GM19240 (cell line): ENCODE measurements around the gene ANKRD13C.
"Not testable (repeated sequence)": the region's sequence is repeated elsewhere in the genome, so short reads cannot be mapped to it uniquely, and the experiment has no call there.

Experiments used
- DNase-seq: peaks from one replicate; pipeline ENCODE4 v3.0.0; 2011; ENCODE audit warnings: low spot score; ENCODE audit not compliant: insufficient read length

ANKRD13C gene, protein sequence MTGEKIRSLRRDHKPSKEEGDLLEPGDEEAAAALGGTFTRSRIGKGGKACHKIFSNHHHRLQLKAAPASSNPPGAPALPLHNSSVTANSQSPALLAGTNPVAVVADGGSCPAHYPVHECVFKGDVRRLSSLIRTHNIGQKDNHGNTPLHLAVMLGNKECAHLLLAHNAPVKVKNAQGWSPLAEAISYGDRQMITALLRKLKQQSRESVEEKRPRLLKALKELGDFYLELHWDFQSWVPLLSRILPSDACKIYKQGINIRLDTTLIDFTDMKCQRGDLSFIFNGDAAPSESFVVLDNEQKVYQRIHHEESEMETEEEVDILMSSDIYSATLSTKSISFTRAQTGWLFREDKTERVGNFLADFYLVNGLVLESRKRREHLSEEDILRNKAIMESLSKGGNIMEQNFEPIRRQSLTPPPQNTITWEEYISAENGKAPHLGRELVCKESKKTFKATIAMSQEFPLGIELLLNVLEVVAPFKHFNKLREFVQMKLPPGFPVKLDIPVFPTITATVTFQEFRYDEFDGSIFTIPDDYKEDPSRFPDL

DNA sequence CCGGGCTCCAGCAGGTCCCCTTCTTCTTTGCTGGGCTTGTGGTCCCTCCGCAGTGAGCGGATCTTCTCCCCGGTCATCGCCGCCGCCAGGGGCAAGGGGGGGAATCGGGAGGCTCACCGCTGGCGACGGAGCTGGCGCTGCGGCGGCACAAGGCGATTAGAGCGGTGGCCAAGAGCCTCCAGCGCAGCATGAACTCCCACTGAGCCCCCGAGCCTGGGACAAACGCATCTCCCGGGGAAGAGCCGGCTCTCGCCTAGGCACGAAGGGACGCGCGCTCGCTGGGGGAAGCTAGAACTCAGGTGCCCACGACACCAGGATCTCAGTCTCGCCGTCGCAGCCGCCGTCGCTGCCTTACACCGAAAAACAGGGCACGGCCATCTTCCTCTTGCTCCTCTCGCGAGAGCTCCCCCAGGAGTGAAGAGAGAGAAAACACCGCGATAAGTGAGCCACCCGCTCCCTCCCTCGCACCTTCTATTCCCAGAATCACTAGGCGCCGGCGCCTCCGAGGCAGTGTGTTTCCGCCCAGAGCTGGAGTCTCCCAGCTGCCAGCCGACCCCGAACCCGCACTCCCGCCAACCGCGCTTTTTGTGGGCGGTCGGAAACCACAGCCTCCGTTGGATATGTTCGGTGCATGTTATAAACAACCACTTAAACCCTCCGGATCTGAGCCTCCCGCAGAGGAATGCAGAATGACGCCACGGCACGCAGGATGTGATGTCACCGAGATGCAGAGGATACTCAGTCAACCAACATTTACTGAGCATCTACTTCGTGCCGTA is at the start of gene ANKRD13C:
Gene ANKRD13C, minus strand, starts transcription at position 391 of the 779 bp plus-strand sequence. Its CDS starts 314 bp downstream, at position 77.
- peak; percentile 74 for DNase-seq

DNA sequence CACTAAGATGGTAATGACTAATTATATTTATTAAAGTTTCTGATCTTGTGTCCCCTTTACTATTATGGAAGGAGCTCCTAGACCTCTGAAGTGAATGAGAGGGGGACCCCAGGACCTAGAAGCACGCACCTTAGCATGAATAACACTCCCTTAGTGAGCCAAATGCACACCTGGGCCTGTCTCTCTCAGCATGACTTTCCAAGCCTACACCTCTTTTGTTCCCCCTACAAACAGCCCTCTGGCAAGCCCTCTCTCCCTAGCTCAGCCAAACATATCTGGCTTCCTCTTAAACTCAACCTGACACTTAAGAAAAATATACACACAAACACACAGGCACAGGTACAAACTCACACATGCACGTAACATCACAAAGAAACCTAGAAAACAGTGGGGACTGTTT is 49.2 kb upstream of the ANKRD13C start:
- DNase-seq = no peak

DNA sequence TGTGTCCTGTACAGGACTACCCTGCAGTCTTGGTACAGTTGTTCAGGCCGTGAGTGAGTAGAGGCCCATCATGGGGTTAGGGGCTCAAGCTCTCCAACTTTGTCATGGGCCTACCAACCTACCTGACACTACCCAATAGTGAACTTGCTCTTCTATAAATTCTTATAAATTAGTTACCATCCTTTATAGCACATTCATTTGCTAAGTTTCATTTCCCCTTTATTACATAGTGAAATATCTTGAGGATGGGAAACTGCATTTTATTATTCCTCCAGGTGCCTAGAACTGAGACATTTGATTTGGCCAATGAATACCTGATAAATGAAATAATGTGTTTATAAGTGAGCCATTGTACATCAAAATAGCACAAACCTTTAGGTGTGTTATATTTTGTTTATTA is 47.5 kb upstream of the ANKRD13C start:
- DNase-seq = no peak

DNA sequence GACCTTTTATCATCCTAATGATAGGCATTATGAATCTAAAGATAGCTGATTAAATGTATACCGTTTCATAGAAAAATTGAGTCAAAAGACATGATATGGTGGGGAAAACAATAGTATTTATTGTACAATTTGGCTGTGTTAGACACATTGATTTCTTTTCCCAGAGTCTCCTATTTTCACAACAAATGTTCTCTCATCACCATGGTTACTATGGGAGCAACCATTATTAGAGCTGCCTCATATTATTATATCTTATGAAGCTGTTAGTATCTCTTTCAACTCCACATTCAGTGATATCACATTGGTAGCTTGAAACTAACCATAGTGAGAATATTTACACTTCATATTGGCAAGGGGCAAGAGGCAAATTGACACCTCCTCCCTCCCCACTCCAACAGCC is 45.8 kb upstream of the ANKRD13C start:
- no peak for DNase-seq

DNA sequence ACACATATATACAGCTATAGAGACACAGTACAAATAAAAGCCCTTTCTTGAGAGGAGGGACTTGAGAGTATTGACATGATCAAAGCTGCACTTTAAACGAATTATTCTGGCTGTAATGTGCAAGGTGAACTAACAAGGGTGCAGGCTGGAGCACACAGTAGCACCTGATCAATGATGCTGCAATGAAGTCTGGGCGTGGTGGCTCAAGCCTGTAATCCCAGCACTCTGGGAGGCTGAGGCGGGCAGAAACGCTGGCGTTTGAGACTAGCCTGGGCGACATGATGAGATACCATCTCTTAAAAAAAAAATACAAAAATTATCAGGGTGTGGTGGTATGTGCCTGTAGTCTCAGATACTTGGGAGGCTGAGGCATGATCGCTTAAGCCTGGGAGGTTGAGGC is 42.5 kb upstream of the ANKRD13C start:
- no peak for DNase-seq

DNA sequence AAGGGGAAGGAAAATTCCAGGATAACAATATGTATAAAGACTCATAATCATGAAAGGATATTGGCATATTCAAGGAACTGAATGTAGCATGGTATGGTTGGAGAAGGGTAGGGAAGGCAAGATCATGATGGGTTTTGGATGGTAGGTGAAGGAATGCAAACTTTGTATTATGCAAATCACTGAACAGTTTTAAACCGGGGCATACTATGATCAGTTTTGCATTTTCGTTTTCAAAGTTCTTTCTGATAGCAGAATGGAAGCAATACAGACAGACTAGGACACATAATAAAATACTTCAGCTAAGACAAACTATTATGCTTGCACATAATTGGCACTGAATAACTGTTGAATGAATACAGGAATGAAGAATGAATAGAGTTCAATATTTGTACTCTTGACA is 42.1 kb upstream of the ANKRD13C start:
- DNase-seq = no peak

DNA sequence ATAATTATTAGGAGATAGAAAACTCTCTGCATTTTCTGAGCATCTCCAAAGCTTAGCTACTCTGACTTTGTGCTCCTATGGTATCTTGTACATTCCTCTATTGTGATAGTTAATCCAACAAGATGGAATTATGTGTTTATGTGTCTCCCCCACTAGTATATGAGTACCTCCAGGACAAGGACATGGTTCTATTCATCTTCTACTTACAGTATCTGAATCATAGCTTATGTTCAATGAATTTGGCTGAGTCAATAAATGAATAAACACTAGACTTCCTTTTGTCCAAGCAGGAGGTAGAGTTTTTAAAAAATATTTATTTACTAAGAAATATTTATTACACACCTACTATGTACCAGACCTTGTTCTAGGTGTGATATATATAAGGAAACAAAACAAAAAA is 38.1 kb upstream of the ANKRD13C start:
- DNase-seq = no peak

DNA sequence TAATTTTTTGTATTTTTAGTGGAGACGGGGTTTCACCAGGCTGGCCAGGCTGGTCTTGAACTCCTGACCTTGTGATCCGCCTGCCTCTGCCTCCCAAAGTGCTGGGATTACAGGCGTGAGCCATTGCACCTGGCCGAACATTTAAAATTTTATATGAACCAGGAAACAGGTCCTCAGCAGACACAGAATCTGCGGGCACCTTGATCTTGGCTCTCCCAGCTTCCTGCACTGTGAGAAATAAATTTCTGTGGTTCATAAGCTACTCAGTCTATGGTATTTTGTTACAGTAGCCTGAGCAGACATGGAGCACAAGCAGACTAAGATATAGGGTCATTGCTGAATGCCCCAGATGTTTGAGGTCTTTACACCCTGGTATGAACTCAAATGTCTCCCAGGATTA is 33.0 kb upstream of the ANKRD13C start:
- DNase-seq = no peak

DNA sequence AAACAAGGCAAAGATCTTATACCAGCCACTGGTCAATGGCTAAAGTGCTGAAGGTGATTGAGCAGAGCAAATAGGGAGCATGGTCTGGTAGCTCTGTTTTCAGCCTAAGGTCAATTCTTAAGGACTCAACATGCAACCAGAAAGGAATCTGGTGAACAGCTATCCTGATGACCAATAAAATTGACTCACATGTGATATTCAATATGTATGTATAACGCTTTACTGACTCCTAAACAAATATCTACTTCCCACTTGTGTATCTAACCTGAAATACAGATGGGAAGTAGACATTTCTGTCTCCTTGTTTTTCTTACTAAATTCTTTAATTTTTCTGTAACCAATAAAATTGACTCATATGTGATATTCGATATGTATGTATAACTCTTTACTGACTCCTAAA is 31.6 kb upstream of the ANKRD13C start:
- no peak for DNase-seq

DNA sequence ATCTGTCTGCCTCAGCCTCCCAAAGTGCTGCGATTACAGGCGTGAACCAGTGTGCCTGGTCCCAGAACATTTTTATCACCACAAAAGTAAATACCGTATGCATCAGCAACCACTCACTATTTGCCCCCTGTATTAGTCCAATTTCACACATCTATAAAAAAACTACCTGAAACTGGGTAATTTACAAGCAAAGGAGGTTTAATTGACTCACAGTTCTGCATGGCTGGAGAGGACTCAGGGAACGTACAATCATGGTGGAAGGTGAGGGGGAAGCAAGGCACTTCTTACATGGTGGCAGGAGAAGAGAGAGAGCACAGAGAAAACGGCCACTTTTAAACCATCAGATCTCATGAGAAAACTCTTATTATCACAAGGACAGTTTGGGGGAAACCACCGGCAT is 31.0 kb upstream of the ANKRD13C start:
- no peak for DNase-seq

DNA sequence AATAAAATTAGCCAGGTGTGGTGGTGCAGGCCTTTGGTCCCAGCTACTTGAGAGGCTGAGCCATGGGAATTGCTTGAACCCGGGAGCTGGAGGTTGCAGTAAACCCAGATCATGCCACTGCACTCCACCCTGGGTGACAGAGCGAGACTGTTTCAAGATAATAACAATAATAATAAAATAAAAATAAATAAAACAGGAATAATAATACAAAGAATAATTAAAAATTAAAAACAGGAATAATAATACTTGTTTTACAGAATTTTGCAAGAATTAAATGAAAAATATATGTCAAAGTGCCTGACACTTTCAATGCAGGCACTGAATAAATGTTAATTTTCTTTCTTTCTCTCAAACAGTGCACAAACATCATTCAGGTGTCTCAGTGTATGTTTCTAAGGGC is 30.0 kb upstream of the ANKRD13C start:
- no peak for DNase-seq

DNA sequence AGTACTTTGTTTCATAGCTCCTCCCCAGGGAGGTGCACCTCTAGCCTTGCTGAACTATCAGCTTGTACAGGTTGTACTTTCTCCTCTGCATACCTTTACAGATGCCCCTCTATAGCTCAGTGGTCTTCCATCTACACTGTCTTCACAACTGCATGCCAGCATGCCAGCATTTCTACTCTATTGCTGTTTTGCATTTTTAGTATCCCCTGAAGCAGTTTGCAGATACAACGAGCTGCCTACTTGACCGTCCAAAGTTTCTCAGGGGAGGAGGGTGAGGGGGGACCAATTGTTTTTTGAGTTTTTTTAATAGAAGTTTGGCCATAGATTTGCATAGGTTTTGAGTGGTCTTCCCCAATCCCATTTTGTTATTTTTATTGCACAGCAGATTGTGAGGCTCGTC is 29.0 kb upstream of the ANKRD13C start:
- DNase-seq = no peak

DNA sequence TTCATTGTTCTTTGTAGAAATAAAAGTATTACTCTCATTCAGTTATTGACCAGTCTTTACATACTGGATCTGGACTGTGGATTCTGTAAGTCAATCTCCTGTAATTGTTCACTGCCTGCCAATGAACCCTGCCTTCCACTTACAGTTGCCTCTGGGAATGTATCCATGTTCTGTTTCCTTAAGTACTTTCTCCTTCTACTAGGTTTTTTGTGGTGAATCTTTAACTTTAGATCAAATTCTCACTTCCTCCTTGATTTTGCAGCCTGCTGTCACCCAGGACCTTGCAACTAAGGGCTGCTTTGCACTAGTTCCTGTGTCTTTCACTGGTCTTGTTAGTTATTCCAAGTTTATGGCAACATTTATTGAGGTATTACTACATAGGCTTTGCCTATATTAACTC is 28.2 kb upstream of the ANKRD13C start:
- DNase-seq = peak; percentile 11

DNA sequence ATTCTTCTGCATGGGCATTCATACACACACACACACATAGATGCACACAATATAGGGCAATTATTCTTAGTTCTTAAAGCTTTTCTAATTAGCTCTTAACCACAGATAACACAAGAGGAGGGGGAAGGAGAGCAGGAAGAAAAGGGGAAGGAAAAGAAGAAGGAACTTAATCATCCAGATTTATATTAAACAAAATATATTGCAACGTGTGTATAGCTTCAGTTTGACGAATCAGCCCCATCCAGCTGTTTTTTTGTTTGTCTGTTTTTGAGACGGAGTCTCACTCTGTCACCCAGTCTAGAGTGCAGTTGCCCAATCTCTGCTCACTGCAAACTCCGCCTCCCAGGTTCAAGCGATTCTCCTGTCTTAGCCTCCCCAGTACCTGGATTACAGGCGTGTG is 21.7 kb upstream of the ANKRD13C start:
- DNase-seq = no peak

DNA sequence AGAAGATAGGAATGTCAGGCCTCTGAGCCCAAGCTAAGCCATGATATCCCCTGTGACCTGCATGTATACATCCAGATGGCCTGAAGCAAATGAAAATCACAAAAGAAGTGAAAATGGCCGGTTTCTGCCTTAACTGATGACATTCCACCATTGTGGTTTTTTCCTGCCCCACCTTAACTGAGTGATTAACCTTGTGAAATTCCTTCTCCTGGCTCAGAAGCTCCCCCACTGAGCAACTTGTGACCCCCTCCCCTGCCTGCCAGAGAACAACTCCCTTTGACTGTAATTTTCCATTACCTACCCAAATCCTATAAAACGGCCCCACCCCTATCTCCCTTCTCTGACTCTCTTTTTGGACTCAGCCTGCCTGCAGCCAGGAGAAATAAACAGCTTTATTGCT is 19.1 kb upstream of the ANKRD13C start:
- DNase-seq = not testable (repeated sequence)

DNA sequence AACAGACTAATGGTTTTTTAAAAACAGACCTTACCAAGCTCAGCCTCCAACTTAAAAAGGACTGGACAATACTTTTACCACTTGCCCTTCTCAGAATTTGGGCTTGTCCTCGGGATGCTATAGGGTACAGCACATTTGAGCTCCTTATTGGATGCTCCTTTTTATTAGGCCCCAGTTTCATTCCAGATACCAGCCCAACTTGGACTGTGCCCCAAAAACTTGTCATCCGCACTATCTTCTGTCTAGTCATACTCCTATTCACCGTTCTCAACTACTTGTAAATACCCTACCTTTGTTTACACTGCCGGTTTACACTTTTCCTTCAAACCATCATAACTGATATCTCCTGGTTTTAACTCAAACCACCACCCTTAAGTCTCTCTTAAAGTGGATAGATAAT is 17.9 kb upstream of the ANKRD13C start:
- no peak for DNase-seq

DNA sequence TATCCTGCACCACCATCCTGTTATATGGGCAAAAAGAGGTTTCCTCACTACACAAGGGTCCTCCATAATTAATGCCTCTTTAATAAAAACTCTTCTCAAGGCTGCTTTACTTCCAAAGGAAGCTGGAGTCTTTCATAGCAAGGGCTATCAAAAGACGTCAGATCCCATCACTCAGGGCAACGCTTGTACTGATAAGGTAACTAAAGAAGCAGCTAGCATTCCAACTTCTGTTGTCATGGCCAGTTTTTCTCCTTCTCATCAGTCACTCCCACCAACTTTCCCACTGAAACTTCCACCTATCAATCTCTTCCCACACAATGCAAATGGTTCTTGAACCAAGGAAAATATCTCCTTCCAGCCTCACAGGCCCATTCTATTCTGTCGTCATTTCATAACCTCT is 17.1 kb upstream of the ANKRD13C start:
- DNase-seq = not testable (repeated sequence)

DNA sequence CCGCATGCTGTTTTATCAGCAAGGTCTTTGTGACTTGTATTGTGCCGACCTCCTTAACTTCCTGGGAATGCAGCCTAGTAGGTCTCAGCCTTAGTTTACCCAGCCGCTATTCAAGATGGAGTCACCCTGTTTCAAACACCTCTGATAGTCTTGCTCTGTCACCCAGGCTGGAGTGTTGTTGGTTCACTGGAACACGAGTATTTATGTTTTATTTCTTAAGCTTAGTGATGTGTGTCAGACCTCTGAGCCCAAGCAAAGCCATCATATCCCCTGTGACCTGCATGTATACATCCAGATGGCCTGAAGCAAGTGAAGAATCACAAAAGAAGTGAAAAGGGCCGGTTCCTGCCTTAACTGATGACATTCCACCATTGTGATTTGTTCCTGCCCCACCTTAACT is 12.9 kb upstream of the ANKRD13C start:
- DNase-seq = not testable (repeated sequence)

DNA sequence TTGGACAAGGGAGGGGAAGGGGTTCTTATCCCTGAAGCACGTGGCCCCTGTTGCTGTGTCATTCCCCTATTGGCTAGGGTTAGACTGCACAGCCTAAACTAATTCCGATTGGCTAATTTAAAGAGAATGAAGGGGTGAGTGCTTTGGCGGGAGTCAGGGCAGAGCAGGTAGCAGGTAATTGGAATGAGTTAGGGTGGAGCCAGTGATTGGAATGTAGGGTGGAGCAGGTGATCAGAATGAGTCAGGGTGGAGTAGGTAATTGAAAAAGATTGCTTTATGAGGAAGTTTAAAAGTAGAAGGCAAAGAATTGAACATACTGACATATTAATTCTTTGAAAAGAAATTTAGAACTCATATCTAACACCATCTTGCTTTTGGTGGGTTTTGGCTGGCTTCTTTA is 12.5 kb upstream of the ANKRD13C start:
- DNase-seq = not testable (repeated sequence)

DNA sequence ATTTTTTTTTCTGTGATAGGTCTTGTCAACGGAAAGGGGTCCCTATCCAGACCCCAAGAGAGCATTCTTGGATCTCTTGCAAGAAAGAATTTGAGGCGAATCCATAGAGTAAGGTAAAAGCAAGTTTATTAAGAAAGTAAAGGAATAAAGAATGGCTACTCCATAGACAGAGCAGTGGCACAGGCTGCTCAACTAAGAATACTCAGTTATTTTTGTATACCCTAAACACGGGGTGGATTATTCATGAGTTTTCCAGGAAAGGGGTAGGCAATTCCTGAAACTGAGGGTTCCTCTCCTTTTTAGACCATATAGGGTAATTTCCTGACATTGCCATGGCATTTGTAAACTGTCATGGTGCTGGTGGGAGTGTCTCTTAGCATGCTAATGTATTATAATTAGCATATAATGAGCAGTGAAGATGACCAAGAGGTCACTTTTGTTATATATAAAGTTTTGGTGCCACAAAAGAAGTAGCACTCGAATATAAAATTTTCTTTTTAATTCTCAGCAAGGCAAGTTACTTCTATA is 12.0 kb upstream of the ANKRD13C start:
- not testable (repeated sequence) for DNase-seq

DNA sequence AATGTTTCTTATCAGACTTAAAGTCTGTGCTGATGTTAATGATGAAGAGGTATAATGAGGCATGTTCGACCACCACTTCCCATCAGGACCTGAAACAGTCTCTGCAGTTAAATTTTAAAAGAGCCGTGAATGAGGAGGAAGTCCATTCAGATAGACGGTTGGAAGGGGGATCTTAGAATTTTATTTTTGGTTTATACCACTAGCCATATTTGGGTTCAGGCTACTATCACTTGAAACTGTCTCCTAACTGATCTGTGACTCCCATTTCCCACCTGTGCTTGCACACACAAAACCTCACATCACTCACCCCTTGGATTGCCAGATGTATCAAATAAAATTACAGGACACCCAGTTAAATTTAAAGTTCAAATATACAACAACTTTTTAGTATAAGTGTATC is 9.9 kb upstream of the ANKRD13C start:
- no peak for DNase-seq

DNA sequence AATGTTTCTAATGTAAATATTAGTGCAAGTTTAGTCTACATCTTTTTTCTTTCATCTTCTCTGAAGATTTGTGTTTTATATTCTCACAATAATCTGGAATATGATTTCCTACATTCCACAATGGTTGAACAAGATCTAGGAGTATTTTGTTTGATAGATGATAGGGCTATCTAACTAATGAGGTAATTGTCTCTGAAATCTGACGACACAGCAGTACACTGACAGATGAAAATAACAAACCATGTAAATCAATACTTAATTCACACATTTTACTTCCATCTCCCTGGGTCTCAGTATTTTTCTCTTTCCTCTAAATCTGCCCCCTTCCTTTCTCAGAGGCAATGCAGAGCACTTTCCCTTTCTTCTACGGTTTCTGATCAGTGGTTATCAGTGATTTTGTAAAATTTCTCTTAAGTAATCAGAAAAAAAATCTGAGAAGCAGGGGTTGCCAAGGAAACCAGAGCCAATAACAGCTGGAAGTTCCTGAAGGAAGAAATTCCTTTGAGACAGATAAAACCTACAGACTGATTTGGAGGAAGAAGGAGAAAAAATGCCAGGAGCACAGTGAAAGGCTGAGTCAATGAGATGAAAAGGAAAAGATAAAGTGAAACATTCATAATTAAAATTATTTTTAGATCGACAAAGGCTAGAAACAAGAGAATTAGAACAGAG is 7.3 kb upstream of the ANKRD13C start:
- DNase-seq = no peak
